Right lobe of liver (tissue), 6 donors: ENCODE results near the gene COL7A1. TPM values are rescaled to one million over a fixed set of nuclear protein-coding genes. Genes with fewer than 3 reads are reported as not detected.

Source experiments
- ATAC-seq, 4 donors: fragments of 200-7000 bp; cut with Tn5 transposase; one replicate each; pipeline ENCODE4 v1.9.1; 2020; ENCODE audit warnings: mild to moderate bottlenecking in 4 of 4, moderate library complexity in 4 of 4
- DNase-seq, 3 donors: peaks; one replicate each; pipeline ENCODE4 v3.0.0-alpha.2; 2020
- H3K27ac ChIP-seq, 3 donors: fragments of 200-600 bp; one replicate each; pipeline ENCODE4 v1.8.0; 2022
- H3K27me3 ChIP-seq, 2 donors: fragments of 200-600 bp; one replicate each; pipeline ENCODE4 v1.8.0; 2022
- H3K36me3 ChIP-seq, 4 donors: fragments of 200-600 bp; sonication (generic) in 1 of 4; one replicate each; pipeline versions ENCODE4 v1.5.1 to v1.8.0; 2017 to 2022; ENCODE audit warnings: control low read depth in 1 of 4
- H3K4me1 ChIP-seq, 4 donors: fragments of 200-600 bp; sonication (generic) in 1 of 4; one replicate each; pipeline versions ENCODE4 v1.5.1 to v1.8.0; 2017 to 2022; ENCODE audit warnings: control low read depth in 1 of 4
- H3K4me3 ChIP-seq, 3 donors: fragments of 200-600 bp; one replicate each; pipeline ENCODE4 v1.8.0; 2022
- H3K9me3 ChIP-seq, 4 donors: fragments of 200-600 bp; sonication (generic) in 1 of 4; one replicate each; pipeline versions ENCODE4 v1.5.1 to v1.8.0; 2017 to 2022; ENCODE audit warnings: control low read depth in 1 of 4
- POLR2A ChIP-seq: fragments of 450-650 bp; IDR thresholded peaks from one replicate; pipeline ENCODE4 v1.6.1; 2017; ENCODE audit warnings: antibody characterized with exemption, mild to moderate bottlenecking
- WGBS: methylation state at CpG from one replicate; pipeline ENCODE4 v1.1.6; 2018; ENCODE audit warnings: low coverage, low lambda C conversion rate; ENCODE audit not compliant: insufficient coverage; ENCODE audit errors: missing lambda C conversion rate; 5-methylcytosine and 5-hydroxymethylcytosine counted together
- intact Hi-C, 2 donors: fragments of 100-400 bp; cut with DNase I; formaldehyde crosslinking; loops; one replicate each; pipeline versions ENCODE4 v1.11.2 to v1.14.1; 2022
- microRNA counts: library from miRNA; unstranded; fragments of <30 nt; microRNA quantifications from one replicate; lab custom pipeline; 2016
- microRNA-seq, 2 donors: library from miRNA; unstranded; fragments of <30 nt; microRNA quantifications; one replicate each; pipeline ENCODE4, GENCODE V29; 2019 to 2020
- small RNA-seq, 2 experiments: library from RNA; depleted of rRNA; stranded (forward); fragments of <200 nt; gene quantifications; one replicate each; pipeline ENCODE3, GENCODE V24; 2016
- total RNA-seq, 6 experiments: library from RNA; depleted of rRNA in 2 of 6; stranded (reverse); fragments of >200 nt in 2 of 6; fragmentation: NEBNext Ultra II Directional in 3 of 6; extraction: Animal tissue kit (Norgen Biotek cat#: 25700) in 3 of 6; gene quantifications; one replicate each; pipeline versions ENCODE4 v1.1.0 to v1.2.4, GENCODE V29; 2016 to 2023
- TF ChIP-seq, protein P1 (sequence below), 4 donors: fragments of 200-600 bp in 3 of 4; fragments of 450-650 bp in 1 of 4; IDR thresholded peaks; one replicate each; pipeline versions ENCODE4 v1.5.1 to v1.8.0; 2016 to 2022; ENCODE audit warnings: antibody characterized with exemption in 4 of 4, mild to moderate bottlenecking in 2 of 4
- donor health status: DM: no; HTN: yes; CAD: no.
- donor health status: DM: no; HTN: no; CAD: no.
- donor health status: DM: no; HTN: no; CAD: no.
- donor health status: DM: no; HTN: yes; CAD: no.
- donor health status: DM: no; HTN: yes; CAD: no.

Gene COL7A1
- total RNA-seq, 6 experiments from 2014 or later, result 0.31 to 1.7 (median 1.1) TPM

DNA sequence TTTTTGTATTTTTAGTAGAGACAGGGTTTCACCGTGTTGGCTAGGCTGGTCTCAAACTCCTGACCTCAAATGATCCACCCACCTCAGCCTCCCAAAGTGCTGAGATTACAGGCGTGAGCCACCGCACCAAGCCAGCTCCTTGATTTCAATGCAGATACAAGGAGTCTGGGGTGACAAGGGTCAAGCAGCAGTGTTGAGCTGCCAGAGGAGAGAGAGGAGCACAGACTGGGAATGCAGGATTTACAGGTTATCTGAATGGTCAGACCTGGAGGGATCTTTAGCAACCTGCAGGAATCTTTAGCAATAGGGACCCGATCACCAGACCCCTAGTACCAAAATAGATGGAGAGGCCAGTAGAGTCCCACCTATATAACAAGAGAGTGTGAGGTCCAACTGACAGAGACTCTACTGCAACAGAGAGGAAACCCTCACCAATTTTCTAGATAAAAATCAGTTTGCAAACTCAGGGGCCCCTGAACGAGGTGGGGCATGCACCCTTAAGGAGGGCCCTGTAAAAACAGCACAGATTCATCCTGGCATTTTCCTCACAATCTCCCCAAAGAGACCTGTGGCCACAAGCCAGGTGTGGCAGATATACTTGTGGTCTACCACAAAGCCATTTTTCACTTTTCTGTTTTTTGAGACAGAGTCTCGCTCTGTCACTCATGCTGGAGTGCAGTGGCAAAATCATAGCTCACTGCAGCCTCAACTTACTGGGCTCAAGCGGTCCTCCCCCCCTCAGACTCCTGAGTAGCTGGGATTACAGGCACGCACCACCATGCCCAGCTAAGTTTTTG, 80.5 kb downstream of the COL7A1 start:
- no peak overlapping the region for H3K4me3 ChIP-seq
- H3K27me3 ChIP-seq, result no peaks in the 10 kb centered on the region
- no peaks in the 10 kb centered on the region for H3K36me3 ChIP-seq
- 68% methylated on average over 4 of the region's 8 CpGs for WGBS
- H3K9me3 ChIP-seq, result no peaks in the 10 kb centered on the region
- H3K27ac ChIP-seq, result no peak overlapping the region
- ATAC-seq (no peak), DNase-seq (no peak)
- intact Hi-C loops, result no loop called here
- no peak for TF ChIP-seq POLR2A
- TF ChIP-seq, protein P1, sequence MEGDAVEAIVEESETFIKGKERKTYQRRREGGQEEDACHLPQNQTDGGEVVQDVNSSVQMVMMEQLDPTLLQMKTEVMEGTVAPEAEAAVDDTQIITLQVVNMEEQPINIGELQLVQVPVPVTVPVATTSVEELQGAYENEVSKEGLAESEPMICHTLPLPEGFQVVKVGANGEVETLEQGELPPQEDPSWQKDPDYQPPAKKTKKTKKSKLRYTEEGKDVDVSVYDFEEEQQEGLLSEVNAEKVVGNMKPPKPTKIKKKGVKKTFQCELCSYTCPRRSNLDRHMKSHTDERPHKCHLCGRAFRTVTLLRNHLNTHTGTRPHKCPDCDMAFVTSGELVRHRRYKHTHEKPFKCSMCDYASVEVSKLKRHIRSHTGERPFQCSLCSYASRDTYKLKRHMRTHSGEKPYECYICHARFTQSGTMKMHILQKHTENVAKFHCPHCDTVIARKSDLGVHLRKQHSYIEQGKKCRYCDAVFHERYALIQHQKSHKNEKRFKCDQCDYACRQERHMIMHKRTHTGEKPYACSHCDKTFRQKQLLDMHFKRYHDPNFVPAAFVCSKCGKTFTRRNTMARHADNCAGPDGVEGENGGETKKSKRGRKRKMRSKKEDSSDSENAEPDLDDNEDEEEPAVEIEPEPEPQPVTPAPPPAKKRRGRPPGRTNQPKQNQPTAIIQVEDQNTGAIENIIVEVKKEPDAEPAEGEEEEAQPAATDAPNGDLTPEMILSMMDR (IDR thresholded peaks at IDR 0.05), result no peak
- no peaks in the 10 kb centered on the region for H3K4me1 ChIP-seq

MicroRNAs within 50 kb of the gene (microRNA counts, 767-probe panel; counts per million panel counts)
- microRNA hsa-miR-711 (lab: Ali Mortazavi, UCI), result 237 counts per million

Small RNAs within 50 kb of the gene (microRNA-seq; reads per million reads assigned to microRNA genes)
- 0 reads per million in 2 donors for gene MIR4793
- gene MIR6823, result 0 reads per million in 2 donors
- gene MIR711, result 0 reads per million in 2 donors

Small RNAs within 50 kb of the gene (small RNA-seq; reads per million reads assigned to genes)
- 0 reads per million in 2 experiments for gene MIR6823

Other genes with a start within 250 kb of the COL7A1 start
- gene FBXW12, start 223.1 kb downstream of the COL7A1 start, total RNA-seq, result not detected
- gene PLXNB1, start 165.2 kb downstream of the COL7A1 start, total RNA-seq, result 100 to 1,000 TPM in 2 of 6 experiments, 10 to 100 TPM in 4; 65.9 to 132 (median 86.5) TPM
- 10 to 100 TPM in 2 of 6 experiments, 1 to 10 TPM in 4; 5.9 to 16.0 (median 8.1) TPM for gene CCDC51, start 155.2 kb downstream of the COL7A1 start, total RNA-seq
- gene TMA7, start 155.1 kb downstream of the COL7A1 start, total RNA-seq, result 100 to 1,000 TPM in 2 of 6 experiments, 10 to 100 TPM in 4; 64.8 to 182 (median 80.1) TPM
- 1 to 10 TPM; 2.4 to 4.5 (median 3.2) TPM for gene ATRIP, start 148.6 kb downstream of the COL7A1 start, total RNA-seq
- gene SHISA5, start 91.2 kb downstream of the COL7A1 start, total RNA-seq, result 100 to 1,000 TPM in 4 of 6 experiments, 10 to 100 TPM in 2; 76.3 to 118 (median 101) TPM
- gene PFKFB4, start 38.5 kb downstream of the COL7A1 start, total RNA-seq, result 10 to 100 TPM in 1 of 6 experiments, 1 to 10 TPM in 4, under 1 TPM in 1; 0.59 to 10.8 (median 1.4) TPM
- not detected for gene UCN2, start 31.5 kb downstream of the COL7A1 start, total RNA-seq
- gene UQCRC1, start 14.3 kb upstream of the COL7A1 start, total RNA-seq, result 100 to 1,000 TPM; 176 to 329 (median 213) TPM
- not detected for gene TMEM89, start 26.4 kb upstream of the COL7A1 start, total RNA-seq
- 1 to 10 TPM; 6.6 to 9.9 (median 8.6) TPM for gene SLC26A6, start 40.1 kb upstream of the COL7A1 start, total RNA-seq
- under 1 TPM; 0.15 to 0.68 (median 0.34) TPM for gene CELSR3, start 67.6 kb upstream of the COL7A1 start, total RNA-seq
- 10 to 100 TPM in 4 of 6 experiments, 1 to 10 TPM in 2; 6.8 to 27.3 (median 12.3) TPM for gene NCKIPSD, start 90.6 kb upstream of the COL7A1 start, total RNA-seq
- gene IP6K2, start 121.9 kb upstream of the COL7A1 start, total RNA-seq, result 10 to 100 TPM; 25.4 to 31.4 (median 27.4) TPM